Mucosa of descending colon (tissue), 3 donors: ENCODE measurements around the gene MYO1E. TPM values are rescaled to one million over a fixed set of nuclear protein-coding genes. Genes with fewer than 3 reads are reported as not detected.
"Not testable (repeated sequence)": the region's sequence is repeated elsewhere in the genome, so short reads cannot be mapped to it uniquely, and the experiment has no call there.

Experiments used
- ATAC-seq: fragments of 200-7000 bp; cut with Tn5 transposase; one replicate; pipeline ENCODE4 v1.9.1; 2020; ENCODE audit warnings: mild to moderate bottlenecking, moderate library complexity
- DNase-seq, 3 donors: peaks; one replicate each; pipeline ENCODE4 v3.0.0-alpha.2; 2020
- H3K36me3 ChIP-seq: fragments of 200-600 bp; one replicate; pipeline ENCODE4 v1.8.0; 2021; ENCODE audit warnings: low read depth, mild to moderate bottlenecking
- H3K4me1 ChIP-seq: fragments of 200-600 bp; one replicate; pipeline ENCODE4 v1.8.0; 2021; ENCODE audit warnings: low read depth, mild to moderate bottlenecking
- H3K4me3 ChIP-seq: fragments of 200-600 bp; one replicate; pipeline ENCODE4 v1.8.0; 2021; ENCODE audit warnings: mild to moderate bottlenecking
- H3K9me3 ChIP-seq: fragments of 200-600 bp; one replicate; pipeline ENCODE4 v1.8.0; 2021; ENCODE audit warnings: mild to moderate bottlenecking
- intact Hi-C, 2 donors: fragments of 100-400 bp; cut with DNase I in 1 of 2; cut with micrococcal nuclease in 1 of 2; formaldehyde crosslinking; loops; one replicate each; pipeline versions ENCODE4 v1.11.0 to v1.11.1; 2022; cut with DNase I, micrococcal nuclease
- total RNA-seq, 3 donors: library from RNA; stranded (reverse); fragmentation: NEBNext Ultra II Directional in 2 of 3; extraction: Animal tissue kit (Norgen Biotek cat#: 25700) in 2 of 3; gene quantifications; one replicate each; pipeline versions ENCODE4 v1.2.1 to v1.2.4, GENCODE V29; 2021 to 2023
- TF ChIP-seq, protein P1 (sequence below): fragments of 200-600 bp; IDR thresholded peaks from one replicate; pipeline ENCODE4 v1.8.0; 2022; ENCODE audit warnings: antibody characterized with exemption, mild to moderate bottlenecking
- donor health status: DM: no; HTN: no; CAD: no; lungs with moderate emphysema.
- donor health status: DM: no; HTN: no; CAD: no.
- donor health status: DM: no; HTN: yes; CAD: no.

The MYO1E gene
- total RNA-seq, 3 donors from 2014 or later = 189 to 325 (median 283) TPM

DNA sequence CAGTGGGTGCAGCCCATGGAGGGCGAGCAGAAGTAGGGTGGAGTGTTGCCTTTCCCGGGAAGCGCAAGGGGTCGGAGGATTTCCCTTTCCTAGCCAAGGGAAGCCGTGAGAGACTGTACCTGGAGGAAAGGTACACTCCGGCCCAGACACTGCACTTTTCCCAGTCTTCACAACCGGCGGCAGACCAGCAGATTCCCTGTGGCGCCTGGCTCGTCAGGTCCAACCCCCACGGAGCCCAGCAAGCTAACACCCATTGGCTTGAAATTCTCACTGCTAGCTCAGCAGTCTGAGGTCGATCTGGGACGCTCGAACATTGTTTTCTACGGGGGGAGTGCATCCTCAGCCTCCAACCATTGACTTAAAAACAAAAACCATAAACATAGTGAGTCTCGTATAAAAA is 241.2 kb downstream of the MYO1E start:
- ATAC-seq = no peak
- TF ChIP-seq, protein P1, sequence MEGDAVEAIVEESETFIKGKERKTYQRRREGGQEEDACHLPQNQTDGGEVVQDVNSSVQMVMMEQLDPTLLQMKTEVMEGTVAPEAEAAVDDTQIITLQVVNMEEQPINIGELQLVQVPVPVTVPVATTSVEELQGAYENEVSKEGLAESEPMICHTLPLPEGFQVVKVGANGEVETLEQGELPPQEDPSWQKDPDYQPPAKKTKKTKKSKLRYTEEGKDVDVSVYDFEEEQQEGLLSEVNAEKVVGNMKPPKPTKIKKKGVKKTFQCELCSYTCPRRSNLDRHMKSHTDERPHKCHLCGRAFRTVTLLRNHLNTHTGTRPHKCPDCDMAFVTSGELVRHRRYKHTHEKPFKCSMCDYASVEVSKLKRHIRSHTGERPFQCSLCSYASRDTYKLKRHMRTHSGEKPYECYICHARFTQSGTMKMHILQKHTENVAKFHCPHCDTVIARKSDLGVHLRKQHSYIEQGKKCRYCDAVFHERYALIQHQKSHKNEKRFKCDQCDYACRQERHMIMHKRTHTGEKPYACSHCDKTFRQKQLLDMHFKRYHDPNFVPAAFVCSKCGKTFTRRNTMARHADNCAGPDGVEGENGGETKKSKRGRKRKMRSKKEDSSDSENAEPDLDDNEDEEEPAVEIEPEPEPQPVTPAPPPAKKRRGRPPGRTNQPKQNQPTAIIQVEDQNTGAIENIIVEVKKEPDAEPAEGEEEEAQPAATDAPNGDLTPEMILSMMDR = no peak

DNA sequence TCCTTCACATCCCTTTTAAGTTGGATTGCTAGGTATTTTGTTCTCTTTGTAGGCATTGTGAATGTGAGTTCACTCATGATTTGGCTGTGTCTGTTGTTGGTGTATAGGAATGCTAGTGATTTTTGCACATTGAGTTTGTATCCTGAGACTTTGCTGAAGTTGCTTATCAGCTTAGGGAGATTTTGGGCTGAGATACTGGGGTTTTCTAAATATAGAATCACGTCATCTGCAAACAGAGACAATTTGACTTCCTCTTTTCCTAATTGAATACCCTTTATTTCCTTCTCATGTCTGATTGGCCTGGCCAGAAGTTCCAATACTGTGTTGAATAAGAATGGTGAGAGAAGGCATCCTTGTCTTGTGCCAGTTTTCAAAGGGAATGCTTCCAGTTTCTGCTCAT is 245.4 kb downstream of the MYO1E start:
- H3K4me3 ChIP-seq, H3K9me3 ChIP-seq, intact Hi-C loops, H3K36me3 ChIP-seq, ATAC-seq, DNase-seq: not testable (repeated sequence)
- peaks cover 30% of the 10 kb centered on the region for H3K4me1 ChIP-seq

More for the DNA sequence above, 241.2 kb downstream of the MYO1E start:
- peaks cover 5% of the 10 kb centered on the region for H3K36me3 ChIP-seq
- H3K4me3 ChIP-seq = no peak overlapping the region
- no peaks in the 10 kb centered on the region for H3K9me3 ChIP-seq
- intact Hi-C loops = no loop called here
- peaks cover 19% of the 10 kb centered on the region for H3K4me1 ChIP-seq
- DNase-seq = no peak

DNA sequence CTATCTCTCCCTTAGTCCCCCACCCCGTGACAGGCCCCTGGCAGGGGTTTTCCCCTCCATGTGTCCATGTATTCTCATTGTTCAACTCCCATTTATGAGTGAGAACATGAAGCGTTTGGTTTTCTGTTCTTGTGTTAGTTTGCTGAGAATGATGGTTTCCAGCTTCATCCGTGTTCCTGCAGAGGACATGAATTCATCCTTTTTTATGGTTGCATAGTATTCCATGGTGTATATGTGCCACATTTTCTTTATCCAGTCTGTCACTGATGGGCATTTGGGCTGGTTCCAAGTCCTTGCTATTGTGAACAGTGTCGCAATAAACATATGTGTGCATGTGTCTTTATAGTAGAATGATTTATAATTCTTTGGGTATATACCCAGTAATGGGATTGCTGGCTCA is 247.0 kb downstream of the MYO1E start:
- H3K4me3 ChIP-seq, H3K36me3 ChIP-seq, H3K9me3 ChIP-seq, ATAC-seq, intact Hi-C loops: not testable (repeated sequence)
- DNase-seq = peak in 1 of 3 donors; percentile 17
- peaks cover 19% of the 10 kb centered on the region for H3K4me1 ChIP-seq

DNA sequence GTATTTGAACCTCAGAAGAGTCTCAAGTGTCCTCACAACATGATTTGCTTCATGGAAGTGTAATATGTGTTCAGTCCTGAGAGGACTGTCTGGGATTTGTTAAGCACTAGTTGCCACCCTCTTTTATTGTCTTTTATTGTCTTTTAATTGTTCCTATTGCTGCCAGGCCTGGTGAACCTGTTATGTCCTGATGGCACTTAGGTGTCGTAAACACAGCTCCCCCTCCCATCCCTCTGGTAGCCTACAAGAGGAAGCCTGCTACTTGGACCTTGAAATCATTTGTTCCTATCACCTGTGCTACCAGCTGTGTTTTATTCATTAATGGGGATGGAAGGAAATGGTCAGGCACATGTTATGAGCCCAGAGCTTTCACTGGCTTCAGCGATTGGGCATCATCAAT is 248.4 kb downstream of the MYO1E start:
- Histone ChIP-seq H3K36me3 (no peaks in the 10 kb centered on the region), H3K4me1 (peaks cover 19% of the 10 kb centered on the region), H3K4me3 (no peak overlapping the region), H3K9me3 (no peaks in the 10 kb centered on the region)
- ATAC-seq (peak; percentile 99), DNase-seq (peak in 2 of 3 donors; percentile 31 to 79)
- TF ChIP-seq, protein P1 = no peak
- intact Hi-C loops = no loop called here

DNA sequence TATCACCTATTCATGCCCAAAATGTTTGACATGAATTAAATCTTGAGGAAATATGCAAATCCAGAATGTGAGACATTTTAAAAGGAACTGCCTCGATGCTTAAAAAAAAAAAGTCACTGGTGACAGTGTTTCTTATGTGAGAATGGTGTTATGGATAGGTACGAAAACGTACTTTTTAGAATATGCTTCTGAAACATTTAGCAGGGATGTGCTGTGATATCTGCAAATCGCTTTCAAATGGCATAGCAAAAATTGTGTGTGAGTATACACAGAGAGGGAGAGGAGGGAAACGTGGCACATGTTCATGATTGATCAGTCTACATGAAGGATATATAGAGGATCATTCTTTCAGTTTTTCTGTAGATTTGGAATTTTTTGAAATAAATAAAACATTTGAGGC is 251.7 kb downstream of the MYO1E start:
- intact Hi-C loops = no loop called here
- ATAC-seq (no peak), DNase-seq (no peak)
- Histone ChIP-seq H3K9me3 (no peaks in the 10 kb centered on the region), H3K36me3 (no peaks in the 10 kb centered on the region), H3K4me3 (no peak overlapping the region), H3K4me1 (peaks cover 19% of the 10 kb centered on the region)
- TF ChIP-seq, protein P1 = no peak

DNA sequence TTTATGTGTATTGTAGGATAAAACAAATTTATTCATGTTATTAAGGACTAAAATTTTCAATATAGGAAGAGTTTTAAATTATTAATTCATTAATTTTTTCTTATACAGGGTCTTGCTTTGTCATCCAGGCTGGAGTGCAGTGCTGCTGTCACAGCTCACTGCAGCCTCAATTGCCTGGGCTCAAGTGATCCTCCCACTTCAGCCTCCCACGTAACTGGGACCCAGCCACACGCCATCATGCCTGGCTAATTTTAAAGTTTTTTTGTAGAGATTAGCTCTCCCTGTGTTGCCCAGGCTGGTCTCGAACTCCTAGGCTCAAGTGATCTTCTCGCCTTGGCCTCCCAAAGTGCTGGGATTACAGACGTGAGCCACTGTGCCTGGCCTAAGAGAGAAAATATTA is 253.0 kb downstream of the MYO1E start:
- no peak for DNase-seq

More for the DNA sequence above, 253.0 kb downstream of the MYO1E start:
- no peak for ATAC-seq
- peaks cover 13% of the 10 kb centered on the region for H3K4me1 ChIP-seq
- H3K4me3 ChIP-seq = no peak overlapping the region
- TF ChIP-seq, protein P1 = no peak
- no peaks in the 10 kb centered on the region for H3K36me3 ChIP-seq
- H3K9me3 ChIP-seq = no peaks in the 10 kb centered on the region
- intact Hi-C loops = no loop called here
